NCI-H345 treated with DMSO at 0.1 percent for 48 hours (cell line): ENCODE results near the gene MAGEA2B.
"Not testable (repeated sequence)": the region's sequence is repeated elsewhere in the genome, so short reads cannot be mapped to it uniquely, and the experiment has no call there.

Experiments
- DNase-seq: peaks from one replicate; lab custom pipeline; 2025; ENCODE audit not compliant: unreplicated experiment; lab: John Stamatoyannopoulos, UW

MAGEA2B gene

GRCh38 chrX:152713815-152714787 lies at the start of gene MAGEA2B:
MAGEA2B (plus strand) TSS chrX:152714628; CDS start chrX:152717107, 2,479 bp downstream.
- DNase-seq = not testable (repeated sequence)

- no peak for DNase-seq
Observed at GRCh38 chrX:152674135-152674534, 40.3 kb upstream of the MAGEA2B start.

GRCh38 chrX:152674652-152675051 lies 39.8 kb upstream of the MAGEA2B start:
- DNase-seq = not testable (repeated sequence)

- DNase-seq = not testable (repeated sequence)
Observed at GRCh38 chrX:152681012-152681411, 33.4 kb upstream of the MAGEA2B start.

GRCh38 chrX:152697952-152698931 lies 16.2 kb upstream of the MAGEA2B start, which contains the start of gene MAGEA3:
MAGEA3 (plus strand) TSS chrX:152698794; CDS start chrX:152700833, 2,039 bp downstream.
- not testable (repeated sequence) for DNase-seq

GRCh38 chrX:152700390-152700789 lies 14.0 kb upstream of the MAGEA2B start:
- not testable (repeated sequence) for DNase-seq

GRCh38 chrX:152706500-152706899 lies 7.9 kb upstream of the MAGEA2B start:
- DNase-seq = not testable (repeated sequence)

GRCh38 chrX:152709173-152709572 lies 5.3 kb upstream of the MAGEA2B start, which contains the start of gene CSAG2:
CSAG2 (minus strand) TSS chrX:152709273; CDS start chrX:152709112, 161 bp downstream.
- not testable (repeated sequence) for DNase-seq

- not testable (repeated sequence) for DNase-seq
Observed at GRCh38 chrX:152713195-152713594, 1.2 kb upstream of the MAGEA2B start.

GRCh38 chrX:152725409-152725808 lies 11.0 kb downstream of the MAGEA2B start:
- DNase-seq = no peak

- no peak for DNase-seq
Observed at GRCh38 chrX:152733261-152733975, 19.0 kb downstream of the MAGEA2B start, which contains the start of the genes CSAG1 and MAGEA12. CSAG1 (minus strand) TSS chrX:152733721; CDS start chrX:152732460, 1,261 bp downstream. MAGEA12 (plus strand) TSS chrX:152733757; CDS start chrX:152736162, 2,405 bp downstream.

GRCh38 chrX:152734143-152734858 lies 19.9 kb downstream of the MAGEA2B start:
- not testable (repeated sequence) for DNase-seq

GRCh38 chrX:152735101-152735500 lies 20.7 kb downstream of the MAGEA2B start:
- DNase-seq = no peak

- no peak for DNase-seq
Observed at GRCh38 chrX:152735860-152736511, 21.6 kb downstream of the MAGEA2B start.

- DNase-seq = not testable (repeated sequence)
Observed at GRCh38 chrX:152736528-152736927, 22.1 kb downstream of the MAGEA2B start.

GRCh38 chrX:152738560-152738959 lies 24.1 kb downstream of the MAGEA2B start:
- no peak for DNase-seq

- not testable (repeated sequence) for DNase-seq
Observed at GRCh38 chrX:152753686-152754650, 39.5 kb downstream of the MAGEA2B start, which contains the start of gene MAGEA2. MAGEA2 (minus strand) TSS chrX:152753842; CDS start chrX:152751363, 2,479 bp downstream.
